Measurements from ENCODE around the gene AP3S1.

GRCh38 chr5:115869256-115869795 lies 27.6 kb downstream of the AP3S1 start:
- TF ChIP-seq CTCF (IDR thresholded peaks at IDR 0.05) (no peak), EZH2phosphoT487 (IDR thresholded peaks at IDR 0.05) (no peak), EZH2 (IDR thresholded peaks at IDR 0.05) (no peak)
